ENCODE results near the gene CAMSAP2.
"Not testable (repeated sequence)": the region's sequence is repeated elsewhere in the genome, so short reads cannot be mapped to it uniquely, and the experiment has no call there.

The CAMSAP2 gene

GRCh38 chr1:200802042-200802441, 63.3 kb downstream of the CAMSAP2 start:
- in situ Hi-C loops (cut with HindIII; ENCODE audit: low pct_unique_long_range_greater_than_20kb, low sequenced_read_pairs), result no loop called here
- DNase-seq (ENCODE audit: low read depth in 1 of 2, low spot score in 1 of 2), result no peak
- no peak for TF ChIP-seq JUND (IDR thresholded peaks at IDR 0.05; ENCODE audit: low read depth)

DNA sequence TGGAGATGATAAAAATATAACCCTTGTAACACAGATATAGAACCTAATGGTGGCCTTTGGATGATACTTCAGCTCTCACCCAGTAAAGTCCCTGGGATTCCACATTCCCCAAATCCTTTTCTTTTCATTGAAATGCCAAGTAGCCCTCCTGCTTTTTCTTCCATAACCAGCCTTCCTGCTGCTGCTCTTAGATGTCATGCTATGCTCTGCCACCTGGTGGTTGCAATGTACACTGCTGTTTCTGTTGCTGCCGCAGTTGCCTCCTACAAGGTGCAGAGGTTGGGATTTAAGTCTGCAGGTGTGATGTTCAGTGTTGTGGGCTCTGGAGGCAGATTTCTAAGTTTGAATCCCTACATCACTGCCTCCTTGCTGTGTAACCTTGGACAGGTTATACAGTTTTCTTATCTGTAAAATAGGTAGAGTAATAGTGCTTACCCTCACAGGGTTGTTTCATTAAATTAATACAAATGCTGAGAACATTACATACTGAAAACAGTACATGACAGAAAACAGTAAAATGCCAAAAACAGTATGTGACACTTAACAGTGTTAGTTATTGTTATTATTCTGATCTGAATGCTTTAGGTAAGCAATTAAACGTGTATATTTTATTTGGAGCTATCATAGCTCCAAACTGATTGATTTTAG, 64.3 kb downstream of the CAMSAP2 start:
- DNase-seq (ENCODE audit: low read depth in 1 of 2, low spot score in 1 of 2), result peak; percentile 76 to 87
- TF ChIP-seq JUND (IDR thresholded peaks at IDR 0.05; ENCODE audit: low read depth), result no peak
- in situ Hi-C loops (cut with HindIII; ENCODE audit: low pct_unique_long_range_greater_than_20kb, low sequenced_read_pairs), result no loop called here

- TF ChIP-seq JUND (IDR thresholded peaks at IDR 0.05; ENCODE audit: low read depth), result no peak
- in situ Hi-C loops (cut with HindIII; ENCODE audit: low pct_unique_long_range_greater_than_20kb, low sequenced_read_pairs), result no loop called here
- no peak for DNase-seq (ENCODE audit: low read depth in 1 of 2, low spot score in 1 of 2)
Observed at GRCh38 chr1:200805719-200806118, 67.0 kb downstream of the CAMSAP2 start.

GRCh38 chr1:200808846-200809245, 70.2 kb downstream of the CAMSAP2 start:
- TF ChIP-seq JUND (IDR thresholded peaks at IDR 0.05; ENCODE audit: low read depth), result no peak
- DNase-seq (ENCODE audit: low read depth in 1 of 2, low spot score in 1 of 2), result no peak
- in situ Hi-C loops (cut with HindIII; ENCODE audit: low pct_unique_long_range_greater_than_20kb, low sequenced_read_pairs), result no loop called here

- in situ Hi-C loops (cut with HindIII; ENCODE audit: low pct_unique_long_range_greater_than_20kb, low sequenced_read_pairs), result no loop called here
- no peak for DNase-seq (ENCODE audit: low read depth in 1 of 2, low spot score in 1 of 2)
- no peak for TF ChIP-seq JUND (IDR thresholded peaks at IDR 0.05; ENCODE audit: low read depth)
Observed at GRCh38 chr1:200811704-200812103, 73.0 kb downstream of the CAMSAP2 start.

DNA sequence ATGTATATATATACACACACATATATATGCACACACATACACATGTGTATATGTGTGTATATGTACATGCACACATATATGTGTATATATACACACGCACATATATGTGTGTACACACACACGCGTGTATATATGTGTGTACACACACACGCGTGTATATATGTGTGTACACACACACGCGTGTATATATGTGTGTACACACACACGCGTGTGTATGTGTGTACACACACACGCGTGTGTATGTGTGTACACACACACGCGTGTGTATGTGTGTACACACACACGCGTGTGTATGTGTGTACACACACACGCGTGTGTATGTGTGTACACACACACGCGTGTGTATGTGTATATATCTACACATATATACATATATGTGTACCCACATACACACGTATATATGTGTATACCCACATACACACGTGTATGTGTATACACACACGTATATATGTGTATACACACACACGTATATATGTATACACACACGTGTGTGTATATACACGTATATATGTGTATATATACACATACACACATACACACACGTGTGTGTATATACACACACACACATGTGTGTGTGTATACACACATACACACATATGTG, 78.0 kb downstream of the CAMSAP2 start:
- DNase-seq (ENCODE audit: low read depth in 1 of 2, low spot score in 1 of 2); in situ Hi-C loops (cut with HindIII; ENCODE audit: low pct_unique_long_range_greater_than_20kb, low sequenced_read_pairs): not testable (repeated sequence)

GRCh38 chr1:200818248-200818647, 79.6 kb downstream of the CAMSAP2 start:
- in situ Hi-C loops (cut with HindIII; ENCODE audit: low pct_unique_long_range_greater_than_20kb, low sequenced_read_pairs), result no loop called here
- DNase-seq (ENCODE audit: low read depth in 1 of 2, low spot score in 1 of 2), result no peak
- no peak; the same call in 1 of the 2 replicates for TF ChIP-seq JUND (IDR thresholded peaks at IDR 0.05; ENCODE audit: low read depth)

GRCh38 chr1:200819726-200820125, 81.0 kb downstream of the CAMSAP2 start:
- DNase-seq (ENCODE audit: low read depth in 1 of 2, low spot score in 1 of 2), result no peak
- in situ Hi-C loops (cut with HindIII; ENCODE audit: low pct_unique_long_range_greater_than_20kb, low sequenced_read_pairs), result no loop called here
- TF ChIP-seq JUND (IDR thresholded peaks at IDR 0.05; ENCODE audit: low read depth), result no peak

DNA sequence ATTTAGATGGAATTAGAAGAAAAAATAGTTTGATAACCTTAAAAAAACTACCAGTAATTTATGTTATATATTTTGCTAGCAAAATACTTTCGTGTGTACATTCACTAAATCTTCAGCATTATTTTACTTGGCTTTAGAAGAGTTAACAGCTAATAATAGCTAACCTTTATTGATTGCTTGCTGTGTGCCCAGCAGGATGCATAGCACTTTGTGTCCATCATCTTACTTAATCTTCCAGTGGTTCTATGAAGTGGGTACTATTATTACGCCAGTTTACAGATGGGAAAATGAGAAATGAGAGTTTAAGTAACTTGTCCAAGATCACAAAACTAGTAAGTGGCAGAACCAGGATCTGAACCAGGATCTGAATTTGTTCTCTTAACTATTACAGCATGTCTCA, 92.4 kb downstream of the CAMSAP2 start:
- no peak for DNase-seq (ENCODE audit: low read depth in 1 of 2, low spot score in 1 of 2)
- no peak for TF ChIP-seq JUND (IDR thresholded peaks at IDR 0.05; ENCODE audit: low read depth)
- in situ Hi-C loops (cut with HindIII; ENCODE audit: low pct_unique_long_range_greater_than_20kb, low sequenced_read_pairs), result no loop called here

DNA sequence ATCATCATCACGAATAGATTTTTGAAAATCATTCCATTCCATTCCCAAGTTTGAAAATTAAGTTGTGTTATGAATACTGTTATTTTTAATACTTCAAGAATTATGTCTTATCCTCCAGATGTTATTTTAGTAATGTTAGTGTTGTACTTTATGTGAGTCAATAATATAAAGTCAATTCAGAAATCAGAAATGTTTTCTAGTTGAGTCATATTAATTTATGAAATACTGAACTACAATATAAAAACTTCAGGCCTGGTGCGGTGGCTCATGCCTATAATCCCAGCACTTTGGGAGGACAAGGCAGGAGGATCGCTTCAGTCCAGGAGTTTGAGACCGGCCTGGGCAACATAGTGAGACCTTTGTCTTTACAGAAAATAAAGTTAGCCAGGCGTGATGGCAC, 95.7 kb downstream of the CAMSAP2 start:
- in situ Hi-C loops (cut with HindIII; ENCODE audit: low pct_unique_long_range_greater_than_20kb, low sequenced_read_pairs), result no loop called here
- TF ChIP-seq JUND (IDR thresholded peaks at IDR 0.05; ENCODE audit: low read depth), result no peak
- no peak for DNase-seq (ENCODE audit: low read depth in 1 of 2, low spot score in 1 of 2)

DNA sequence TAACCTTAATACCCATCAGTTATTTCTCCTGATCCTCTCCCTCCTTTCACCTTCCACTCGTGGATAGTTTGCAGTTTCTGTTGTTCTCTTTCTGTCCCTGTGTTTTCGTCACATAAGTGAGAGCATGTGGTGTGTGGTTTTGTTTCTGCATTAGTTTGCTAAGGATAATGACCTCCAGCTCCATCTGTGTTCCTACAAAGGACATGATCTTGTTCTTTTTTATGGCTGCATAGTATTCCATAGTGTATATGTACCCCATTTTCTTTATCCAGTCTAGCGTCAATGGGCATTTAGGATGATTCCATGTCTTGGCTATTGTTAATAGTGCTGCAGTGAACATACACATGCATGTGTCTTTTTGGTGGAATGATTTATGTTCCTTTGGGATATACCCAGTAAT, 97.5 kb downstream of the CAMSAP2 start:
- in situ Hi-C loops (cut with HindIII; ENCODE audit: low pct_unique_long_range_greater_than_20kb, low sequenced_read_pairs), result no loop called here
- no peak for DNase-seq (ENCODE audit: low read depth in 1 of 2, low spot score in 1 of 2)
- no peak for TF ChIP-seq JUND (IDR thresholded peaks at IDR 0.05; ENCODE audit: low read depth)

GRCh38 chr1:200837931-200838571, 99.4 kb downstream of the CAMSAP2 start:
- in situ Hi-C loops (cut with HindIII; ENCODE audit: low pct_unique_long_range_greater_than_20kb, low sequenced_read_pairs), result no loop called here
- TF ChIP-seq JUND (IDR thresholded peaks at IDR 0.05; ENCODE audit: low read depth), result no peak
- peak in 1 of 2 experiments; percentile 16 for DNase-seq (ENCODE audit: low read depth in 1 of 2, low spot score in 1 of 2)

- in situ Hi-C loops (cut with HindIII; ENCODE audit: low pct_unique_long_range_greater_than_20kb, low sequenced_read_pairs), result no loop called here
- no peak for DNase-seq (ENCODE audit: low read depth in 1 of 2, low spot score in 1 of 2)
- TF ChIP-seq JUND (IDR thresholded peaks at IDR 0.05; ENCODE audit: low read depth), result no peak
Observed at GRCh38 chr1:200838676-200839445, 100.2 kb downstream of the CAMSAP2 start.

All from T47D (cell line).